GM12865 (cell line): Measurements from ENCODE around the gene ATF4.

ENCODE experiments used
- DNase-seq: peaks from one replicate; pipeline ENCODE4 v3.0.0; 2010; ENCODE audit warnings: low read depth
- H3K4me3 ChIP-seq: 2 replicates; pipeline ENCODE4 v1.5.1; 2011; ENCODE audit warnings: mild to moderate bottlenecking, low read depth, low read length, control low read depth
- CTCF ChIP-seq: IDR thresholded peaks from 2 replicates; pipeline ENCODE4 v1.5.1; 2011; ENCODE audit warnings: low read length, control low read depth, low read depth, inconsistent platforms; ENCODE audit not compliant: insufficient read depth; ENCODE audit errors: missing control alignments

ATF4 gene

GRCh38 chr22:39535357-39535725, 15.0 kb downstream of the ATF4 start:
- no peak overlapping the region for H3K4me3 ChIP-seq
- DNase-seq = no peak
- no peak for TF ChIP-seq CTCF

- no peak for DNase-seq
Measured at GRCh38 chr22:39535831-39536449, 15.6 kb downstream of the ATF4 start.

GRCh38 chr22:39536711-39537110, 16.3 kb downstream of the ATF4 start:
- DNase-seq = no peak
- no peak overlapping the region for H3K4me3 ChIP-seq
- no peak for TF ChIP-seq CTCF

More at GRCh38 chr22:39535831-39536449, 15.6 kb downstream of the ATF4 start:
- no peak overlapping the region for H3K4me3 ChIP-seq
- no peak for TF ChIP-seq CTCF

GRCh38 chr22:39537975-39538374, 17.6 kb downstream of the ATF4 start:
- no peak for TF ChIP-seq CTCF
- DNase-seq = no peak

GRCh38 chr22:39543095-39543494, 22.7 kb downstream of the ATF4 start:
- no peak overlapping the region for H3K4me3 ChIP-seq
- peak; percentile 50 for TF ChIP-seq CTCF
- peak; percentile 34 for DNase-seq

More at GRCh38 chr22:39537975-39538374, 17.6 kb downstream of the ATF4 start:
- no peak overlapping the region for H3K4me3 ChIP-seq

- DNase-seq = peak; percentile 32
- no peak overlapping the region for H3K4me3 ChIP-seq
- TF ChIP-seq CTCF = no peak
Measured at GRCh38 chr22:39545386-39546365, 25.3 kb downstream of the ATF4 start.
